GM21717 (cell line): ENCODE results near the gene NRTN.
"Not testable (repeated sequence)": the region's sequence is repeated elsewhere in the genome, so short reads cannot be mapped to it uniquely, and the experiment has no call there.

ENCODE experiments used
- ATAC-seq: cut with Tn5 transposase; IDR thresholded peaks from one replicate; pipeline ENCODE4 v1.9.1; 2021; ENCODE audit warnings: mild to moderate bottlenecking, moderate library complexity; ENCODE audit not compliant: unreplicated experiment

The NRTN gene

GRCh38 chr19:5804516-5805461 lies at the start of gene NRTN:
Gene NRTN (plus strand): TSS chr19:5805067. CDS start chr19:5824166, 19,099 bp downstream.
- no peak for ATAC-seq

GRCh38 chr19:5762608-5763217 lies 42.2 kb upstream of the NRTN start:
- ATAC-seq, result no peak

- no peak for ATAC-seq
Observed at GRCh38 chr19:5765220-5765619, 39.6 kb upstream of the NRTN start.

GRCh38 chr19:5767949-5768348 lies 36.9 kb upstream of the NRTN start:
- no peak for ATAC-seq

- no peak for ATAC-seq
Observed at GRCh38 chr19:5772416-5772815, 32.5 kb upstream of the NRTN start.

- no peak for ATAC-seq
Observed at GRCh38 chr19:5773276-5773675, 31.6 kb upstream of the NRTN start.

- ATAC-seq, result no peak
Observed at GRCh38 chr19:5774921-5775320, 29.9 kb upstream of the NRTN start.

GRCh38 chr19:5775668-5776309 lies 29.1 kb upstream of the NRTN start:
- ATAC-seq, result no peak

- no peak for ATAC-seq
Observed at GRCh38 chr19:5778402-5778801, 26.5 kb upstream of the NRTN start.

GRCh38 chr19:5780916-5781315 lies 24.0 kb upstream of the NRTN start:
- not testable (repeated sequence) for ATAC-seq

GRCh38 chr19:5782322-5782721 lies 22.5 kb upstream of the NRTN start:
- ATAC-seq, result no peak

- ATAC-seq, result no peak
Observed at GRCh38 chr19:5782945-5783919, 21.6 kb upstream of the NRTN start.

GRCh38 chr19:5784581-5785147 lies 20.2 kb upstream of the NRTN start, which contains the start of gene PRR22:
Gene PRR22 (minus strand): TSS chr19:5784746. CDS start chr19:5784660, 86 bp downstream.
- no peak for ATAC-seq

GRCh38 chr19:5785423-5785822 lies 19.4 kb upstream of the NRTN start:
- ATAC-seq, result no peak

- ATAC-seq, result no peak
Observed at GRCh38 chr19:5786593-5787408, 18.1 kb upstream of the NRTN start.

- ATAC-seq, result no peak
Observed at GRCh38 chr19:5787409-5788182, 17.3 kb upstream of the NRTN start.

GRCh38 chr19:5788422-5788821 lies 16.4 kb upstream of the NRTN start:
- no peak for ATAC-seq

GRCh38 chr19:5789351-5789761 lies 15.5 kb upstream of the NRTN start:
- no peak for ATAC-seq
